Activated CD8-positive, alpha-beta memory T cell treated with anti-CD3 and anti-CD28 coated beads, Interleukin-2, amount 50 U/mL, for 48 hours (primary cell): ENCODE measurements around the gene DCDC2B.
"Not testable (repeated sequence)": the region's sequence is repeated elsewhere in the genome, so short reads cannot be mapped to it uniquely, and the experiment has no call there.

Experiments
- DNase-seq: peaks from one replicate; pipeline ENCODE4 v3.0.0-alpha.2; 2020

DCDC2B gene

DNA sequence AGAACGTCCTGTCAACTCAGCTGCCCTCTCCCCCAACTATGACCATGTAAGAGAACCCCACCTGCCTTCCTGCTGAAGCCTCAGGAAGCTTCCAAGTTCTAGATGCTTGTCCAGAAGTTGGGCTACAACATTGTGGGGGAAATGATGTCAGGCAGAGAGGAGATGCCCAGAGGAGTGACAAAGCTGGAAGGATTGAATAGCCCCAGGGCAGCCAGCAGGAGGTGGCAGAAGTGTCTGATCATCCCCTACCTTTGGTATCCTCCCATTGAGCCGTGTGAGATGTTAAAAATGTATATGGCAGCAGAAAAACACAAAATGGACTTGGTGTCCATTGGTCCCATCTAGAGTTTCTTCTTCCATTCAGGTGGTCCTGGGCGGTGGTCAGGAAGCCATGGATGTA is 19.9 kb downstream of the DCDC2B start:
- no peak for DNase-seq

- no peak for DNase-seq
Measured at GRCh38 chr1:32231843-32232432, 23.0 kb downstream of the DCDC2B start.

- no peak for DNase-seq
Measured at GRCh38 chr1:32232558-32233304, 23.8 kb downstream of the DCDC2B start.

GRCh38 chr1:32234792-32235191 is 25.9 kb downstream of the DCDC2B start:
- DNase-seq = no peak

GRCh38 chr1:32239337-32239736 is 30.4 kb downstream of the DCDC2B start:
- no peak for DNase-seq

- DNase-seq = no peak
Measured at GRCh38 chr1:32239790-32240139, 30.9 kb downstream of the DCDC2B start.

- DNase-seq = peak; percentile 80
Measured at GRCh38 chr1:32240140-32240951, 31.5 kb downstream of the DCDC2B start.

- no peak for DNase-seq
Measured at GRCh38 chr1:32241001-32241763, 32.3 kb downstream of the DCDC2B start.

DNA sequence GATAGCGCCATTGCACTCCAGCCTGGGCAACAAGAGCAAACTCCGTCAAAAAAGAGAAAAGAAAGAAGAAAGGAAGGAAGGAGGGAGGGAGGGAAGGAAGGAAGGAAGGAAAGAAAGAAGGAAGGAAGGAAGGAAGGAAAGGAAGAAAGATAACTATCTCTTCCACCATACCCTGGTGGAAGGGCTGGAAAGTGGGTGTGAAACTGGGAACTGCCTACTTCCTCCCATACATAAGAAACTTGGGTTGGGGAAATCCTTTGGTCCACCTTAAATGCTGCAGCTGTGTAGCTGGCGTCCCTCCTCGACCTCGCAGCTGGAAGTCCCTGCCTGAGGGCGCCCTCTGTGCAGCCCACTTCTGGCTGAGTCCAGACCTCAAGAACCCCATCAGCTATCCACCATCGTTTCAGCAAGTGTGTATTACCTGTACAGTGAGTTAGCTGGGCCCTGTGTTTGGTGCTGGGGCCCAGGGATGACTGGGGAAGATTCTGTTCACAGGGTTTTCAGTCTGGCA is 33.5 kb downstream of the DCDC2B start:
- no peak for DNase-seq

DNA sequence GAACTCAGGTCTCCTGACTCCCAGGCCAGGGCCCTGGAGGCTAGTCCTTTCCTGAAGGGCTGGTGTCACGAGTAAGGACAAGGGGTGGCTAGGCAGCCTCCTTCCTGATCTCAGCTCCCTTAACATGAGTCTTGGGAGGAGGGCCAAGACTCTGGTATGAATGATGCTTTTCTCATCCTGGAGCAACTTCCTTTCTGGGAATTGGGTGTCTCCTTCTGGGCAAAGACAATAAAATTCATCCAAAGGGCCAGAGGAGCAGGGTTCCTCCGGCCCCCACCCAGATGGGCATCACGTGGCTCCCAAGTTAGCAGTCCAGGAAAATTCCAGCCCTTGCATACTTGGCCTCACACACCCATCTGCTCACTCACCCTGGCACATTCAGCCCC is 38.0 kb downstream of the DCDC2B start, which contains the start of gene FAM167B:
TSS of gene FAM167B (plus strand) at position 335 of the 386 bp plus-strand sequence. CDS start 200 bp downstream, outside the sequence.
- DNase-seq = no peak

DNA sequence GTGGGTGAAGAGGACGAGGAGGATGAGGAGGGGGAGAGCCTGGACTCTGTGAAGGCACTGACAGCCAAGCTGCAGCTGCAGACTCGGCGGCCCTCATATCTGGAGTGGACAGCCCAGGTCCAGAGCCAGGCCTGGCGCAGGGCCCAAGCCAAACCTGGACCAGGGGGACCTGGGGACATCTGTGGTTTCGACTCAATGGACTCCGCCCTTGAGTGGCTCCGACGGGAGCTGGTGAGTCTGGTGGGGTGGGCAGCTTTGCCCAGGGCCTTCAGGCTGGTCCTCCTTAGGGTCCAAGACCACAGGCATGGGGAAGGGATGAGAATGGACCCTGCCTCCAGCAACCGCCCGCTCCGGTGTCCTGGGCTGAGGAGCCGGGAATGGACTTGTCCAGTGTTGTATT is 38.6 kb downstream of the DCDC2B start:
- no peak for DNase-seq

- DNase-seq = peak; percentile 93
Measured at GRCh38 chr1:32247983-32248889, 39.3 kb downstream of the DCDC2B start.

DNA sequence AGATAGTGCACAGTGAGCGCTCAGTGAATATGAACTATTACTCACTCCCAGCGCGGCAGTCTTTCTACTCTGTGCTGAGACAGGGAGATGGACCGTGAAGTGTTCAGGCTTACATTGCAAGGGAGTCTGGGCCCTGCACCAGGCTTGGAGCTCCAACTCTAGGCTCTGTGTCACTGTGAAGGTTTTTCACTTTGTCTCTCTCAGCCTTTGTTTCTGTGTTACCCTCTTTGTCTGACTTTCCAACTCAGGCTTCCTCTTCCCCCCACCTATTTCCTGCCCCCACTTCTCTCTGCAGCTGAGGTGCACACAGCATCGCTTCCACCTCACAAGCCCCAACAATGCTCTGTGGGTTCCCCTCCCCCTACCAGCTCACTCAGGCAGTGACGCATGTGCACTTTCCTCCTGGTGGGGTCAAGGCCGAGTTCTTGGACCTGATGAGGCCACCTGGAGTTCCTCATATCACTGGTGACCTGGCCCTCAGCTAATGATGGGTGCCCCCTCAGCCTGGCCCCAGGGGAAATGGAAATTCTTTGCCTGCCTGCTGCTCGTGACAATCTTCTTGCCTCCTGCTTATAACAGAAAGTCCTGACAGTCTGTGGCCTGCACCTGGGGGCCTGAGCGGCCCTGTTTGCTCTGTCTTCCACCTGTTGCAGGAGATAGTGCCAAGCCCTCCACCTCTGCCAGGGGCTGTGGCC is 41.1 kb downstream of the DCDC2B start:
- DNase-seq = peak; percentile 84

- peak; percentile 88 for DNase-seq
Measured at GRCh38 chr1:32250893-32251716, 42.2 kb downstream of the DCDC2B start, which contains the start of gene LCK. TSS of gene LCK (plus strand) at chr1:32251265. CDS start at chr1:32274330, 23,065 bp downstream.

- DNase-seq = no peak
Measured at GRCh38 chr1:32255072-32256071, 46.5 kb downstream of the DCDC2B start.

DNA sequence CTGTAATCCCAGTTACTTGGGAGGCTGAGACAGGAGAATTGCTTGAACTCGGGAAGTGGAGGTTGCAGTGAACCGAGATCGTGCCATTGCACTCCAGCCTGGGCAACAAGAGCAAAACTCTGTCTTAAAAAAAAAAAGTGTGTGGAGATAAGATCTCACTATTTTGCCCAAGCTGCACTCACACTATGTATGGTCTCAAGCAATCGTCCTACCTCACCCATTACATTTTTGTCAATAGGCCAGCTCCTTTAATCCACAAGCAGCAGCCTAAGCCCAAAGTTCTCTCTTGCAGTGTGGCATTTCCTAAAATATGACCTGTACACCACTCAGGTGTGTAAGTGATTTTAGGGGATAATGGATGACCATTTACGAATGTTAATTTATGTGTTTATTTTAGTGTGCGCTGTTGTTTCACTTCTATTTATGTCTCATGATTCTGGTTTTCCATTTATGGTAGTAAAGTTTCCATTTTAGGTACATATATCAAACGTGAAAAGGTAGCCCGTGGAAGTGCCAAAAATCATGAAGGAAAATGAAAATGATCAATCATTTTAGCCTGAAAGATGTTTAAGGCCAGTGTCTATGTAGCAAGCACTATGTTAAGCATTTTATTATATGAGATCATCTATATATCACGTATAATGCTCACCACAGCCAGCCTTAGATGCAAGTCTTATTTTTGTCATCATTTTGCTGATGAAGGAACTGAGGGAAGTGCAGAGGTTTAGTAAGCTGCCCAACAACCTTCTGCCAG is 47.8 kb downstream of the DCDC2B start:
- no peak for DNase-seq

DNA sequence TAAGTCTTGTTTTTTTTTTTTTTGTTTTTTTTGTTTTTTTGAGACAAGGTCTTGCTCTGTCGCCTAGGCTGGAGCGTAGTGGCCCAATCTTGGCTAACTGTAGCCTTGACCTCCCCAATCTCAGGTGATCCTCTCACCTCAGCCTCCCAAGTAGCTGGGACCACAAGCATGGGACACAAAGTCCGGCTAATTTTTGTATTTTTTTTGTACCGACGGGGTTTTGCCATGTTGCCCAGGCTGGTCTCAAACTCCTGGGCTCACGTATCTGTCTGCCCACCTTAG is 48.3 kb downstream of the DCDC2B start:
- no peak for DNase-seq

DNA sequence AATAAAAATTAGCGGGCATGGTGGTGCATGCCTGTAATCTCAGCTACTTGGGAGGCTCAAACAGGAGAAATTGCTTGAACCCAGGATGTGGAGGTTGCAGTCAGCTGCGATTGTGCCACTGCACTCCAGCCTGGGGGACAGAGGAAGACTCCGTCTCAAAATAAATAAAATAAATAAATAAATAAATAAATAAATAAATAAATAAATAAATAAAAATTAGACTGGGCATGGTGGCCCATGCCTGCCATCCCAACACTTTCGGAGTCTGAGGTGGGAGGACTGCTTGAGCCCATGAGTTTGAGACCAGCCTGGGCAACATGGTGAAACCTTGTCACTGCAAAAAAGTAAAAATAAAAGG is 54.3 kb downstream of the DCDC2B start:
- not testable (repeated sequence) for DNase-seq
